ENCODE results near the gene MRPL37. TPM values are rescaled to one million over a fixed set of nuclear protein-coding genes. Genes with fewer than 3 reads are reported as not detected.
"Not testable (repeated sequence)": the region's sequence is repeated elsewhere in the genome, so short reads cannot be mapped to it uniquely, and the experiment has no call there.

Gene MRPL37
- total RNA-seq, 2 donors from 2014 or later = 59.6 to 78.0 TPM

GRCh38 chr1:54230507-54231339, 30.8 kb downstream of the MRPL37 start:
- intact Hi-C loops (cut with DNase I, micrococcal nuclease) = no loop called here
- no peak for ATAC-seq

GRCh38 chr1:54233196-54233595, 33.2 kb downstream of the MRPL37 start:
- ATAC-seq; intact Hi-C loops (cut with DNase I, micrococcal nuclease): not testable (repeated sequence)

More at GRCh38 chr1:54230507-54231339, 30.8 kb downstream of the MRPL37 start:
- no peak for DNase-seq

GRCh38 chr1:54234284-54234683, 34.3 kb downstream of the MRPL37 start:
- intact Hi-C loops (cut with DNase I, micrococcal nuclease) = no loop called here
- ATAC-seq (no peak), DNase-seq (no peak)

More at GRCh38 chr1:54233196-54233595, 33.2 kb downstream of the MRPL37 start:
- DNase-seq = not testable (repeated sequence)

DNA sequence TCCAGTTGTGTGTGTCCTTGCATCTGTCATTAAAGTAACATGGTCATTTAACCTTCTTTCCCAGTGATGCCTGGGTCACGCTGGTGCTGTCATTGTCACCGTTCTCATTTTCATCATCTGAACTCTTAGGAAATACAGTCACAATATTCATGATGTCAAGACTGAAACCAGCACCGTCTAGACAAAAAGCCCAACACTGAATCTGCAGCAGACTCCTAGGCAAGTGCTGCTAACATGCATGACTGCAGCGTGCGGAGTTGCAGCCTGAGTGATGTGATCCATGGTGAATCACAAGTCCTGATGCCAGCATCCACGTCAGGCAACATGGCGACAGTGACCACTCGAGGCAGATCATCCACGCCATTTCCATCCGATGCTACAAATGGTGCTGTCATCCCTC, 37.6 kb downstream of the MRPL37 start:
- intact Hi-C loops (cut with DNase I, micrococcal nuclease) = no loop called here
- no peak for ATAC-seq

DNA sequence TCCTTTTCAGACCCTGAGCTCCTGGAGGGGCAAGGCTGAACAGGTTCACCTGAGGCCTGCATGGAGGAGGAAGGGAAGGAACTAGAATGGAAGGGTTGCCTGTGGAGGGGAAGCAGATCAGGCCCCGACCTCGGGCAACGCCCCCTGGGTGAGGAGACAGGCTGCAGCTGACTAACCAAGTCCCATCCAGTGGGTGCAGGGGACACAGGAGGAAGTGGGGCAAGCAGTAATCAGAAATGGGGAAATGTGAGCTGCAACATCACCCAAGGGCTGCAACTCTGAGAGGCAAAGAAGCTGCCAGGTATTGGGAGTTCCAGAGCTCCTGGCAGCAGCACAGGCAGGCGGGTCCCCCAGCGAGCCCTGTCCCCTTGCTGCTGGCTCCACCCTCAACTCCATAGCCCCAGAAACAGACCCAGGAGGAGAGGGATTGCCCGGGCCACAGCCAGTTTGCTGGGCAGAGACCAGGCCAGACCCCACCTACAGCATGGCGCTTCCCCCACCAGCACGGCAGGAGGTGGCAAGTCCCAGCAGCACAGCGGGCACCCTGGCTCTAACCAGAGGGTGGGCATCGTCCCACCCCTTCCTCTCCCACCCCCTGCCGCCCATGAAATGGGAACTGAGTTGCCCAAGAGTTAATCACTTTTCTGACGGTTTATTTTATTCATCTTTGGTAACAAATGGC, 38.5 kb downstream of the MRPL37 start:
- intact Hi-C loops (cut with DNase I, micrococcal nuclease) = no loop called here
- DNase-seq = no peak
- no peak for ATAC-seq

More for the DNA sequence above, 37.6 kb downstream of the MRPL37 start:
- no peak for DNase-seq

GRCh38 chr1:54239035-54239383, 39.0 kb downstream of the MRPL37 start:
- intact Hi-C loops (cut with DNase I, micrococcal nuclease) = no loop called here
- DNase-seq (no peak), ATAC-seq (no peak)

GRCh38 chr1:54239631-54240031, 39.7 kb downstream of the MRPL37 start:
- ATAC-seq (no peak), DNase-seq (no peak)
- intact Hi-C loops (cut with DNase I, micrococcal nuclease) = no loop called here

DNA sequence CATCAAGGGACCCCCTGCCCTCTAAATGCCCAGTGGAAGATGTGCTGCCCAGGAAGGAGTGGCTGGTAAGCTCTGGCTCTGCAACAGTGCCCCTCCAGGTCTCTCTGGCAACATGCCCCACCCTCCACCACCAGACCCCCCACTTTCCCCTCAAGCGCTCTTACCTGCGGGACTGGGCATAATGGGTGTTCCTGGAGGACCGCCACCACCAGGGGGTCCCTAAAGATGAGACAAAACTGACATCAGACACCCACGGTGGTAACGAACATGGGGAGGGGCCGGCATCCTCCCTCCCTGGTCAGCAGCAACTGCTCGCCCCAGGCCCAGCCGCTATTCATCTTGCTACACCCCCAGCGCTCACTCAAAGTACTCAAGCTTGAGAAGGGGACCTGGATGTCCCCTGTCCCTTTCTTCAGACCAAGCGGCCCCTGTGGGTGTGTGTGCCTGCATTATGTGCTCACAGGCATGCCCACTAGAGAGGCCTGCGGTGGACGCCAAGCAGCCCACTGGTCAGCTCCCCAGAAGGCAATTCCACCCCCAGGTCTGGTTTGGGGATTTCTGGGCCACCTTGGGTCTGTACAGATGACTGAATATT, 40.9 kb downstream of the MRPL37 start:
- intact Hi-C loops (cut with DNase I, micrococcal nuclease) = no loop called here
- no peak for DNase-seq
- ATAC-seq = no peak

- no peak for ATAC-seq
- DNase-seq = no peak
- intact Hi-C loops (cut with DNase I, micrococcal nuclease) = no loop called here
These were observed 41.4 kb downstream of the MRPL37 start for GRCh38 chr1:54241364-54241763.

- no peak for DNase-seq
- intact Hi-C loops (cut with DNase I, micrococcal nuclease) = no loop called here
- ATAC-seq = no peak
These were observed 43.1 kb downstream of the MRPL37 start for GRCh38 chr1:54243022-54243421.

DNA sequence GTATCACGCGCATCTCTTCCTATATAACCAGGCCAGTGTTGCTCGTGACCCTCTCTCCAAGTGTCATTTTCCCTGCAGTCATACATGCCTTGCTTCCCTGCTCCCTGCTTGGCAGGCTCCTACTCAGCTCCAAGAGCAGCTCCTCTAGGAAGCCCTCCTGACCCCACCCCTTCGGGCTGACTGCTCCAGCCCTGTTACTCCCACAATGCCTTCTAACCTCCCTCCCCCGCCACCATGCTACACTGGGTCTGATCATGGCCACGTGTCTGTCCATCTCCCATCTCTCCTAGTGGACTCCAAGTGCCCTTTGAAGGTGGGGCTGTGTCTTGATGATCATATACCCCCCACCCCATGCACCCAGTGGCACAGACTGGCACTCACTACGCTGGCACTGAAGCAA, 44.7 kb downstream of the MRPL37 start:
- ATAC-seq (no peak), DNase-seq (no peak)
- intact Hi-C loops (cut with DNase I, micrococcal nuclease) = no loop called here

DNA sequence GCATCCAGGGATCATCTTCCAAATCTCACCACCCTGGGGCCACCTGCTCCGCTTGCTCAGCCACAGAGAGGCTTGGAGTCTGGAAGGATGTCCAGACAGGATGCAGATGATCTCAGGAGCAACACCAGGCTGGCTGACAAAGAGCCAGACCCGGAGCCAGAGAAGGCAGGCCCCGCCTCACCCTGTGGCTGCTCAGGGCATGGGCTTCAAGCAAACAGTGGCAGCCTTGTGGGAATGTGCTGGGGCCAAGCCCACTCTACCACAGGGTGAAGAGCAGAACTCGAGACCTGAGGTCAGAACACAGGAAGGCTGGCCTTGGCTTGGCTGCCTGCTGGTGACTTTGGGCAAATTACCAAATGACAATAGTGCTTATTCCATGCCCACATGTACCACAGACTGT, 45.5 kb downstream of the MRPL37 start:
- intact Hi-C loops (cut with DNase I, micrococcal nuclease) = no loop called here
- no peak for DNase-seq
- ATAC-seq = no peak

DNA sequence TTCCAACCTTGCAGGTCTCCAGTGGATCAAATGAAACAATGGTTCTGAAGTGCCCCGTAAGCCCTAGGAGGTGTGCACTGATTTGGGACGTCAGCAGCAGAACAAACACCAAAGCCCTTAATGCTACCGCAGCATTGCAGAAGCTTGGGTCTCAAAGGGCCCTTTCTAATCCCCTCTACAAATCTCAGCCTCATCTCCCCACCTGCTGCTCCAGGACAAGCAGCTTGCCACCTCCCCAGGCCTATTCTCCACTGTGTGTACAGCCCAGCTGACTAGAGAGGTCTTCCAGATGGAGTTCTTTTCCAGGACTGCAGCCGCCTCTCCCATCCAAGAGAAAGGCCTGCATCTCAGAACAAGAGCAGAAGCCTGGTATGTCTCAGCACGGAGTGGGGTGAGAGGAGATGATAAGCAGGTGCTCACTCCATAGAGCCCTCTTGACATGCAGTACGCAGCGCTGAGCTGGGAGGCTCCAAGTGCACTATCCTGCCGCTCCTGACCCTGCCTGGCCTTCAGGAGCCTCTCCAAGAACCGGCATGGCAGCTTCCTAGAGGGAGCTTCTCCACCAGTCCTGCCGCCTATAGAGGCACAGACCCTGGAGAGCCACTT, 46.3 kb downstream of the MRPL37 start:
- intact Hi-C loops (cut with DNase I, micrococcal nuclease) = no loop called here
- DNase-seq (no peak), ATAC-seq (no peak)

DNA sequence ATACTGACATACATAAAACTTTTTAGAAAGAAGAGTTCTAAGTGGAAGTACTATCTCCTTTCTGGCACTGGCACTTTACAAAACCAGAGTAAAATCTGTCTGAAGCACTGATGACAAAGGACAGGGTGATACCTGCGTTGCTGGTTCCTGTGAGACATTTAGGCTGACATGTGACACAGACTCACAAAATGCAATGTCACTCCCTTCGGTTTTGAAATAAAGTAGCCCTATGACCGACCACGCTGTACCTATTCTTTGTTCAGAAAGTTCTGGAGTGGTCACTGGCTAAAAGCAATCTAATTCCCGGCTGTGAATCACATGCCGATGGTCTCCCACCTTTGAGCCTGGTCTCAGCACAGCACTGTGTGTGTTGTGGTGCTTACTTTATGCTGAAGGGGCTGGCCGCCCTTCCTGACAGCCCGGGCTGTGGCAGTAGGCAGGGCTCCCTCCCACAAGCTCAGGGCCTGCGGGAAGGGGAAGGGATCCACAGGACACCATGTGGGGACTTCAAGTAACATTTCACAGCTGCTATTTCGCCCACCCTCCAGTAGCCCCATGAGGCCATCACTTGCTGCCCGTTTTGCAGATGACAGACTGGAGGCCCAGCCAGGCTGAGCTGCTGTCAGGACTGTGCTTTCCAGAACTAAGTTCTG, 48.0 kb downstream of the MRPL37 start:
- ATAC-seq (no peak), DNase-seq (no peak)
- intact Hi-C loops (cut with DNase I, micrococcal nuclease) = no loop called here

DNA sequence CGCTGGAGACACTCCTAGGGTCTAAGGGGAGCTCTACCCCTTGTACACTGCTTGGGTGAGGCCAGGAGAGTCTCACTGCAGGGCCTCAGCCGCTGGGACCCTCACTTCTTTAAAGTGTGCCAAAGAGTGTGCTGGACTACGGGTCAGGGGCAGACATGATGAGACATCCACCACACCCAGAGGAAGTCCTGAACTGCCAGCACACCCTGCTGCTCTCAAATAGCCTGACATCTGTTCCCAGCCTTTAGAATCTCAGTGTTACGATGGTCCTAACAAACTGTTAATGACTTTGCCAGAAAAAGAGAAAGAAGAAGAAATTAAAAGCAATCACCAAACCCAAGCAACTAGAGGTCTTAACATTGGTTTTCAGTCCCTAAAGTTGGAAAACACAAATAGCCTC, 49.0 kb downstream of the MRPL37 start:
- DNase-seq (no peak), ATAC-seq (peak; percentile 23)
- intact Hi-C loops (cut with DNase I, micrococcal nuclease) = no loop called here

- ATAC-seq (peak; percentile 64), DNase-seq (no peak)
- intact Hi-C loops (cut with DNase I, micrococcal nuclease) = no loop called here
These were observed 50.0 kb downstream of the MRPL37 start for GRCh38 chr1:54249819-54250435.

GRCh38 chr1:54250670-54251069, 50.7 kb downstream of the MRPL37 start:
- intact Hi-C loops (cut with DNase I, micrococcal nuclease) = no loop called here
- ATAC-seq (no peak), DNase-seq (no peak)

DNA sequence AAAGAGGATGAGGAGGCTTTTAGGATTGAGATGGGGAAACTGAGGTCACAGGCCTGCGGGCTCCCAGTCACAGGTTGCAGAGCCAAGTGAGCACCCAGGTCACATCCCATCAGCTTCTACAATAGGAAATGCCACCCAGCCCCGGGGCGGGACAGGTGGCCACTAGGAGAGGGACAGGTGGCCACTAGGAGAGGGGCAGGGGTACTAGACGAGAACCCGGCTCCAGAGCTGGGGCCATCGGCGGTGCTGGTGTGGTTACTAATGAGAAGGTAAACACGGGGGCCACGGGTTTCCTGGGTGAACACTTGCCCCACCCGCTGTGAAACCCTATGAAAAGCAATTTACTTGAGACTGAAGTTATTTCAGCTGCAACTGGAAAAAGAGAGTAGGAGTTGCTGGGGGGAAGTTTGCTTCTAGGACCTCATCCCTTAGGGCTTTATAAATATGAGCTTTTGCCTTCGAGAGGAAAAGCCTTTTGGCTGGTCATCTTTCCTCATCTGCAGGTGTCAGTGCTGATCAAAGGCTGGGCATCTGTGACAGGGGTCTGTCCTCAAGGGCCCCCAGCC, 52.5 kb downstream of the MRPL37 start:
- DNase-seq (no peak), ATAC-seq (no peak)
- intact Hi-C loops (cut with DNase I, micrococcal nuclease) = no loop called here
